HG02759 (cell line): ENCODE data around the gene SAP30L.

Source experiments
- ATAC-seq: cut with Tn5 transposase; IDR thresholded peaks from one replicate; pipeline ENCODE4 v1.9.1; 2021; ENCODE audit warnings: mild to moderate bottlenecking, moderate library complexity; ENCODE audit not compliant: unreplicated experiment

SAP30L gene

GRCh38 chr5:154505567-154505966 lies 59.8 kb downstream of the SAP30L start:
- no peak for ATAC-seq

- no peak for ATAC-seq
These were observed 60.4 kb downstream of the SAP30L start for GRCh38 chr5:154506049-154506715.

GRCh38 chr5:154506716-154507080 lies 60.9 kb downstream of the SAP30L start:
- no peak for ATAC-seq

GRCh38 chr5:154508114-154508513 lies 62.3 kb downstream of the SAP30L start:
- no peak for ATAC-seq

- ATAC-seq: no peak
These were observed 64.2 kb downstream of the SAP30L start for GRCh38 chr5:154509784-154510555.
